Measurements from ENCODE around the gene CASP10. TPM values are rescaled to one million over a fixed set of nuclear protein-coding genes. Genes with fewer than 3 reads are reported as not detected.

Gene CASP10
- total RNA-seq, 1 experiment from 2014 or later, result 2.8 TPM

DNA sequence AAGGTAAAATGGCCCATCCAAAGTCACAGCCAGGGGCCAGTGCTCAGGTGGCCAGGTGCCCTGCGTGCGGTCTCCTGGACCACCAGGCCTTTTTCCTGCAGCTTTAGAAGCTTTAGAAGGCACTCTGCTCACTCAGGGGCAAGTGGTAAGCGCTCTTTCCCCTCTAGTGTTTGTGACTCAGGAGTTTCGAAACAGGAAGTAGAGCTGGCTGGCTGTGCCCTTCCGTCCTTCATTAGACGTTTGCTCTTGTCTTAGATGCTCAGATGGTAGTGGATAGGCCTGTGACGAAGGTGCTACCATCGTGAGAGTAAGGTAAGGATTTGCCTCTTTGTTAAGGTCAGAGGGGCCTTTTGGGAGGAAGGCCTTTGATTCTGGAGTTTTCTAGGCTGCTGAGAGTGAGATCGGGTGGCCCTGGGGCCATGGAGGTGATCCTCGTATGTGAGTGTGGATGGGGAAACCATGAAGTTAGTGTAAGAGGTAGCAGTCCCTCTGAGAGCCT, 77.4 kb downstream of the CASP10 start, which contains the start of gene CASP8:
Gene CASP8 (plus strand): TSS at position 235 of the 499 bp plus-strand sequence. CDS start 5,951 bp downstream, outside the sequence.
- ChIA-PET POLR2A (no interaction called here), CTCF (interaction anchor here (0.8 kb wide), 1 partner anchor 16 kb away, joined by 4 read pairs; no protein-coding TSS in a partner anchor)
- Mint-ChIP-seq H3K9me3 (no peaks in the 10 kb centered on the region), H3K27ac (peak within 1 kb of the TSS; percentile 67; the same call in 1 of the 2 replicates), H3K27me3 (ENCODE audit: low read depth) (no peaks in the 10 kb centered on the region), H3K4me1 (peaks cover 23% of the 10 kb centered on the region), H3K36me3 (no peaks in the 10 kb centered on the region), H3K4me3 (no peak within 1 kb of the TSS)
- TF ChIP-seq ZNF416 (CRISPR knock-in tag; IDR thresholded peaks at IDR 0.05) (no peak), GABPB1 (CRISPR knock-in tag; IDR thresholded peaks at IDR 0.05) (peak; percentile 38; the same call in 1 of the 2 replicates), ZNF317 (CRISPR knock-in tag; IDR thresholded peaks at IDR 0.05; ENCODE audit: borderline replicate concordance, low read depth) (no peak)
- no peak for DNase-seq (ENCODE audit: low spot score)
- no peak for ATAC-seq

DNA sequence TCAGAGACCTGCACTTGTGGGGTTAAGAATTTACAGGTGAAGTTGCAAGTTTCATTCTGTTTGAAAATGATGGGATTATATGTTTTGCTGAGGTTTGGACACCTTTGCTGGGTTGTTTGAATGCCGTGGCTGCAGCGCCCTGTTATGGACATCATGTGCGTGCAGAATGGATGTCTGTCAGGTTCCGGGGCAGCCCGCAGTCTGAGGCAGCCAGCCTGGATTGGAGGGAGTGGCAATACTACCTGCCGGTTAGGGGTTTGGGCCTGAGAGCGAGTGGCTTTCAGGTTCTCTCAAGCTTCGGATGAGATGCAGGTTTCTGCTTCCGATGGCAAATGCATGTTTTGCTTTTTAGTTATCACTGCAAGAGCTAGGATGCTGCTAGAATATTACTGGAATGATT, 78.5 kb downstream of the CASP10 start:
- DNase-seq (ENCODE audit: low spot score) (no peak), ATAC-seq (no peak)
- Mint-ChIP-seq H3K4me3 (no peak overlapping the region), H3K4me1 (peaks cover 23% of the 10 kb centered on the region), H3K9me3 (no peaks in the 10 kb centered on the region), H3K36me3 (no peaks in the 10 kb centered on the region), H3K27me3 (ENCODE audit: low read depth) (no peaks in the 10 kb centered on the region), H3K27ac (peak overlapping the region; percentile 33; the same call in 1 of the 2 replicates)
- TF ChIP-seq GRHL2 (CRISPR knock-in tag; IDR thresholded peaks at IDR 0.05; ENCODE audit: insufficient replicate concordance, severe bottlenecking) (no peak), TP53 (CRISPR knock-in tag; IDR thresholded peaks at IDR 0.05) (no peak)
- CTCF ChIA-PET, result interaction anchor here (2.8 kb wide), 1 partner anchor 29 kb away, joined by 8 read pairs; no protein-coding TSS in a partner anchor
- POLR2A ChIA-PET, result no interaction called here

DNA sequence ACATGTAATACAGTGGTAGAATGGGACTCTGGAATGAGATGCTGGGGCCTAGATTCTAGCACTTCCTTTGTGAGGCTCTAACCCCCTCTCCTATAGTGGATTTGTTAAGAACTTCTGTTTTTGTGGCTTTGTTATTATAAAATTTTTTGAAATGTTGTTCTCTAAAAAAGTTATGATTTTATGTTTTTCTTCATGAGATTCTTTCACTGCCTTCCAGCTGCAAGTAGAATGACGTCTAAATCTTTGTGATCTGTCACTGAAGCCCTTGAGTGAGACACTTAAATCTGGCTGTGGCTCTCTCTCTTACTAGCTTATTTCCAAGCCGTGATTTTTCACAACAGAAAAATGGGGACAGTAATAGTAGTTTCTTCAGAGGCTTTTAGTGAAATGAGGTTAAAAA, 79.0 kb downstream of the CASP10 start:
- H3K27me3 Mint-ChIP-seq (ENCODE audit: low read depth), result no peaks in the 10 kb centered on the region
- ChIA-PET CTCF (interaction anchor here (1.0 to 2.8 kb wide), 2 partner anchors 30 to 102 kb away, joined by 3 to 8 read pairs; no protein-coding TSS in a partner anchor), POLR2A (no interaction called here)
- no peak for DNase-seq (ENCODE audit: low spot score)
- H3K9me3 Mint-ChIP-seq, result no peaks in the 10 kb centered on the region
- TF ChIP-seq TP53 (CRISPR knock-in tag; IDR thresholded peaks at IDR 0.05), result no peak
- TF ChIP-seq RELA (CRISPR knock-in tag; IDR thresholded peaks at IDR 0.05; ENCODE audit: borderline replicate concordance), result no peak
- no peak for TF ChIP-seq CBFB (CRISPR knock-in tag; IDR thresholded peaks at IDR 0.05; ENCODE audit: low read depth)
- TF ChIP-seq ESRRA (CRISPR knock-in tag; IDR thresholded peaks at IDR 0.05; ENCODE audit: borderline replicate concordance), result no peak
- no peak for TF ChIP-seq GTF2I (CRISPR knock-in tag; conservative IDR thresholded peaks at IDR 0.05)
- TF ChIP-seq FOXK1 (CRISPR knock-in tag; IDR thresholded peaks at IDR 0.05), result no peak
- TF ChIP-seq MXD4 (CRISPR knock-in tag; IDR thresholded peaks at IDR 0.05; ENCODE audit: borderline replicate concordance), result no peak
- TF ChIP-seq, protein P1, sequence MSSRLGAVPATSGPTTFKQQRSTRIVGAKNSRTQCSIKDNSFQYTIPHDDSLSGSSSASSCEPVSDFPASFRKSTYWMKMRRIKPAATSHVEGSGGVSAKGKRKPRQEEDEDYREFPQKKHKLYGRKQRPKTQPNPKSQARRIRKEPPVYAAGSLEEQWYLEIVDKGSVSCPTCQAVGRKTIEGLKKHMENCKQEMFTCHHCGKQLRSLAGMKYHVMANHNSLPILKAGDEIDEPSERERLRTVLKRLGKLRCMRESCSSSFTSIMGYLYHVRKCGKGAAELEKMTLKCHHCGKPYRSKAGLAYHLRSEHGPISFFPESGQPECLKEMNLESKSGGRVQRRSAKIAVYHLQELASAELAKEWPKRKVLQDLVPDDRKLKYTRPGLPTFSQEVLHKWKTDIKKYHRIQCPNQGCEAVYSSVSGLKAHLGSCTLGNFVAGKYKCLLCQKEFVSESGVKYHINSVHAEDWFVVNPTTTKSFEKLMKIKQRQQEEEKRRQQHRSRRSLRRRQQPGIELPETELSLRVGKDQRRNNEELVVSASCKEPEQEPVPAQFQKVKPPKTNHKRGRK (CRISPR knock-in tag; IDR thresholded peaks at IDR 0.05; ENCODE audit: borderline replicate concordance), result no peak
- TF ChIP-seq EMX1 (CRISPR knock-in tag; IDR thresholded peaks at IDR 0.05), result no peak
- no peak for TF ChIP-seq SMAD4 (CRISPR knock-in tag; IDR thresholded peaks at IDR 0.05)
- TF ChIP-seq, protein P2, sequence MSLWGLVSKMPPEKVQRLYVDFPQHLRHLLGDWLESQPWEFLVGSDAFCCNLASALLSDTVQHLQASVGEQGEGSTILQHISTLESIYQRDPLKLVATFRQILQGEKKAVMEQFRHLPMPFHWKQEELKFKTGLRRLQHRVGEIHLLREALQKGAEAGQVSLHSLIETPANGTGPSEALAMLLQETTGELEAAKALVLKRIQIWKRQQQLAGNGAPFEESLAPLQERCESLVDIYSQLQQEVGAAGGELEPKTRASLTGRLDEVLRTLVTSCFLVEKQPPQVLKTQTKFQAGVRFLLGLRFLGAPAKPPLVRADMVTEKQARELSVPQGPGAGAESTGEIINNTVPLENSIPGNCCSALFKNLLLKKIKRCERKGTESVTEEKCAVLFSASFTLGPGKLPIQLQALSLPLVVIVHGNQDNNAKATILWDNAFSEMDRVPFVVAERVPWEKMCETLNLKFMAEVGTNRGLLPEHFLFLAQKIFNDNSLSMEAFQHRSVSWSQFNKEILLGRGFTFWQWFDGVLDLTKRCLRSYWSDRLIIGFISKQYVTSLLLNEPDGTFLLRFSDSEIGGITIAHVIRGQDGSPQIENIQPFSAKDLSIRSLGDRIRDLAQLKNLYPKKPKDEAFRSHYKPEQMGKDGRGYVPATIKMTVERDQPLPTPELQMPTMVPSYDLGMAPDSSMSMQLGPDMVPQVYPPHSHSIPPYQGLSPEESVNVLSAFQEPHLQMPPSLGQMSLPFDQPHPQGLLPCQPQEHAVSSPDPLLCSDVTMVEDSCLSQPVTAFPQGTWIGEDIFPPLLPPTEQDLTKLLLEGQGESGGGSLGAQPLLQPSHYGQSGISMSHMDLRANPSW (CRISPR knock-in tag; conservative IDR thresholded peaks at IDR 0.05; ENCODE audit: low read depth), result no peak
- TF ChIP-seq ZNF423 (CRISPR knock-in tag; IDR thresholded peaks at IDR 0.05), result no peak
- no peak for TF ChIP-seq NFYB (CRISPR knock-in tag; conservative IDR thresholded peaks at IDR 0.05; ENCODE audit: low read depth)
- TF ChIP-seq, protein P3, sequence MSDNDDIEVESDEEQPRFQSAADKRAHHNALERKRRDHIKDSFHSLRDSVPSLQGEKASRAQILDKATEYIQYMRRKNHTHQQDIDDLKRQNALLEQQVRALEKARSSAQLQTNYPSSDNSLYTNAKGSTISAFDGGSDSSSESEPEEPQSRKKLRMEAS (CRISPR knock-in tag; IDR thresholded peaks at IDR 0.05), result no peak
- H3K4me1 Mint-ChIP-seq, result peaks cover 23% of the 10 kb centered on the region
- H3K4me3 Mint-ChIP-seq, result no peak overlapping the region
- no peak for ATAC-seq
- no peaks in the 10 kb centered on the region for H3K36me3 Mint-ChIP-seq
- H3K27ac Mint-ChIP-seq, result no peak overlapping the region

Data from WTC11 (cell line).